Bladder microvascular endothelial cell (primary cell): ENCODE results near the gene YARS1. TPM values are rescaled to one million over a fixed set of nuclear protein-coding genes. Genes with fewer than 3 reads are reported as not detected.

ENCODE experiments used
- total RNA-seq: library from RNA; depleted of rRNA; stranded (reverse); fragments of >200 nt; gene quantifications from 2 replicates; pipeline ENCODE4 v1.2.3, GENCODE V29; 2014

The YARS1 gene
- 47.1 and 57.4 TPM in 2 replicates for total RNA-seq

DNA sequence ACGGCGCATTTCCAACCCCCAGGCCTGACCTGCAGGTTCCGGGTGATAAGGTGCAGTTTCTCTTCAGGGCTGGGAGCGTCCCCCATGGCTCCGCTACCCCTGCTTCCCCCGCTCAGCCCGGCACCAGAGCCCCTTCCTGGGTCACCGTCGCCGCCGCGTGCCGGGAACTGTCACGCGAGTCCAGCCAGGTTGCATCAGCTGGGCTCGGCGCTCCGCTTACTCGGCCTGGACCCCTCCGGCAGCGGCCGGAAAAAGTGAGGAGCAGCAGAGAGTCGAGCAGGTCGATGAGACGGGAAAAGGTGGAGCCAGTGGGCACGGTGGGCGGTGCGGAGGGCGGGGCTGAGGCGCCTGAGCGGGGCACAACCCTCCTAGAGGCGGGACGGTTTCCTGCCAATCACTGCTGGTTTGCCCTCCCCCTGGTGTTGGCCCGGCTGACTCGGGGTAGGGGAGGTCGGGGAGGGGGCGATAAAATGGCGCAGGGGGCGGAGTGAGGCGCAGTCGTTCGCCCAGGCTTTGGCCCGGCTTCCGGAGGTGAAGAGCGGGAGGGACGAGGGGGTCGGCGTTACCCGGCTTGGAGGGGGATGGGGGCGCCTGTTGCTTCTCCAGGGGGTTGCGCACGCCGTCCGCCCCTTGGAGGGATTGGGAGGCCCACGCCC is at the start of gene YARS1, which contains the start of gene S100PBP:
Gene YARS1 (minus strand): TSS at position 200 of the 656 bp plus-strand sequence. CDS start 114 bp downstream, at position 86.
Gene S100PBP (plus strand): TSS at position 495 of the 656 bp plus-strand sequence. CDS start 8,447 bp downstream, outside the sequence.

Other genes with a start within 250 kb of the YARS1 start
- 24.3 and 41.3 TPM in 2 replicates for gene ZBTB8OS, start 166.8 kb downstream of the YARS1 start, total RNA-seq
- gene RBBP4, start 166.2 kb downstream of the YARS1 start, total RNA-seq: 87.1 and 216 TPM in 2 replicates
- 13.0 and 22.1 TPM in 2 replicates for gene SYNC, start 114.6 kb downstream of the YARS1 start, total RNA-seq
- gene S100PBP, start 295 bp upstream of the YARS1 start, total RNA-seq: 14.9 and 60.1 TPM in 2 replicates
- gene FNDC5, start 53.6 kb upstream of the YARS1 start, total RNA-seq: 0.81 and 2.7 TPM in 2 replicates
- gene HPCA, start 69.1 kb upstream of the YARS1 start, total RNA-seq: not detected in 2 replicates
- 10.0 and 24.0 TPM in 2 replicates for gene TMEM54, start 84.0 kb upstream of the YARS1 start, total RNA-seq
- gene RNF19B, start 147.5 kb upstream of the YARS1 start, total RNA-seq: 13.8 and 21.4 TPM in 2 replicates
- gene AK2, start 219.5 kb upstream of the YARS1 start, total RNA-seq: 48.9 and 87.6 TPM in 2 replicates